HEK293T (cell line): ENCODE data around the gene TMEM186.
"Not testable (repeated sequence)": the region's sequence is repeated elsewhere in the genome, so short reads cannot be mapped to it uniquely, and the experiment has no call there.

ENCODE experiments used
- CTCF ChIA-PET: fragments of 350-600 bp; formaldehyde crosslinking; extraction: SDS; loops from one replicate; lab custom pipeline; 2021; ENCODE audit warnings: antibody characterized with exemption, inconsistent platforms; lab: Yijun Ruan, JAX
- POLR2A ChIA-PET: fragments of 350-600 bp; formaldehyde crosslinking; extraction: SDS; loops from one replicate; lab custom pipeline; 2020; ENCODE audit warnings: antibody characterized with exemption, inconsistent platforms; lab: Yijun Ruan, JAX
- DNase-seq: peaks from one replicate; pipeline ENCODE4 v3.0.0; 2012; ENCODE audit warnings: mixed read lengths; ENCODE audit errors: extremely low spot score
- ARNT ChIP-seq: fragments of 450-650 bp; IDR thresholded peaks from 2 replicates; pipeline ENCODE4 v1.6.1; 2017; ENCODE audit warnings: mild to moderate bottlenecking
- BHLHE40 ChIP-seq: fragments of 450-650 bp; IDR thresholded peaks from 2 replicates; pipeline ENCODE4 v1.6.1; 2016; ENCODE audit warnings: mild to moderate bottlenecking, moderate library complexity, borderline replicate concordance
- CTBP1 ChIP-seq: fragments of 450-650 bp; IDR thresholded peaks from 2 replicates; pipeline ENCODE4 v1.6.1; 2016; ENCODE audit warnings: borderline replicate concordance
- ELF4 ChIP-seq: fragments of 450-650 bp; IDR thresholded peaks from 2 replicates; pipeline ENCODE4 v1.6.1; 2017; ENCODE audit warnings: antibody characterized with exemption
- FOXA1 ChIP-seq: fragments of 450-650 bp; IDR thresholded peaks from 2 replicates; pipeline ENCODE4 v1.6.1; 2016; ENCODE audit warnings: mild to moderate bottlenecking
- FOXK2 ChIP-seq: fragments of 450-650 bp; IDR thresholded peaks from 2 replicates; pipeline ENCODE4 v1.6.1; 2016; ENCODE audit warnings: mild to moderate bottlenecking
- FOXM1 ChIP-seq: fragments of 450-650 bp; IDR thresholded peaks from 2 replicates; pipeline ENCODE4 v1.6.1; 2017; ENCODE audit warnings: mild to moderate bottlenecking, borderline replicate concordance
- HDGF ChIP-seq: fragments of 450-650 bp; IDR thresholded peaks from 2 replicates; pipeline ENCODE4 v1.6.1; 2017; ENCODE audit warnings: antibody characterized with exemption, borderline replicate concordance
- L3MBTL2 ChIP-seq: fragments of 450-650 bp; conservative IDR thresholded peaks from 2 replicates; pipeline ENCODE4 v1.6.1; 2016; ENCODE audit warnings: mild to moderate bottlenecking
- LEF1 ChIP-seq: fragments of 450-650 bp; IDR thresholded peaks from 2 replicates; pipeline ENCODE4 v1.6.1; 2017; ENCODE audit warnings: mild to moderate bottlenecking, borderline replicate concordance
- NFRKB ChIP-seq: fragments of 450-650 bp; IDR thresholded peaks from 2 replicates; pipeline ENCODE4 v1.6.1; 2016; ENCODE audit warnings: mild to moderate bottlenecking, moderate library complexity
- SP1 ChIP-seq: fragments of 450-650 bp; IDR thresholded peaks from 2 replicates; pipeline ENCODE4 v1.6.1; 2017
- SUZ12 ChIP-seq: fragments of 450-650 bp; IDR thresholded peaks from 2 replicates; pipeline ENCODE4 v1.6.1; 2016; ENCODE audit warnings: mild to moderate bottlenecking
- TARDBP ChIP-seq: fragments of 450-650 bp; IDR thresholded peaks from 2 replicates; pipeline ENCODE4 v1.6.1; 2016
- ZNF384 ChIP-seq: fragments of 450-650 bp; IDR thresholded peaks from 2 replicates; pipeline ENCODE4 v1.6.1; 2016
- TF ChIP-seq, protein P1 (sequence below): fragments of 450-650 bp; IDR thresholded peaks from 2 replicates; pipeline ENCODE4 v1.6.1; 2016

The TMEM186 gene

DNA sequence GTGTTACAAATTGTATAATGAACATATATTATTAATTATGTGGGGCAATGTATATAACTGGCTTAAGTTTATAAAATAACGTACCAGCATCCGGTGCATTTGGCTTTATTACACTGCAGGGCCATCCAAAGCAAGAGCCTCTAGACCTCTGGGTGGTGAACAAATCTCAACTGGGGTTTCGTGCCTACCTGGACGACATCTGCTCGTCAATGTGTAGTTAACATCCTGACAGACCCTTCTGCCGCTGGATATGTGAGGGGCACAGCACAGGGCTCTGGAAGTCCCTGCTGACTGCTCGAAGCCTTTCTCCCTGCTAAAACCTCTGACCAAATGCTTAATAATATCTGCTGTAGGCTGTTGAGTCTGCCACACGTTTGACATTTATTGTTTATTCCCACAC, 2.3 kb downstream of the TMEM186 start:
- TF ChIP-seq CTBP1 (no peak), BHLHE40 (no peak)
- ChIA-PET POLR2A (no interaction called here), CTCF (no interaction called here)
- DNase-seq, result peak; percentile 36

DNA sequence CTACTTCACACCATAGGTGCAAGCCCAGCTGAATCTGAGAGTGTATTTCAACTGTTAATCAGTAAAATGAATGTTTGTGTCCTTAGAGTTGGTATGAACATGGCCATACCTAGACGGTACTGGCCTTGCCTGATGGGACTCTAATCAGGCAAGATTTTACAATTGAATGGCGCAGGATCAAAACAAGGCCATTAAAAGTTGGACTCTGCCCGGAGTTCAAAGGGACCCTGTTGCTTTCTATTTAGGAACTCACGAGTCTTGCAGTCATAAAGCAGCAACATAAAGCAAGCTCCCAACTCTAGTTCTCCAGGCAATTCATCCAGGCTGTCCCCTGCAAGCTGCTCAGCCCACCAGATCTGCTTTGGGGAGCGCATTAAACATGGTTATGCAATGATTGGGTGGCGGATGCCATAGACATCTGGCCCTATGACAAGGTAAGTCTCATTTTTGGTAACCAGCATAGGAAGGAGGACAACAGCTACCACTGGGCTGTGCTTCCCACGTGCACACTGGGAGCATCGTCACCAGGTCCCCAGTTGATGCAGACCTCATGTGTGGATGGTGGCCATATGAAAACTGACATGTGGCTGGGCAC, 8.8 kb downstream of the TMEM186 start:
- DNase-seq, result no peak
- CTCF ChIA-PET, result no interaction called here
- TF ChIP-seq TARDBP (no peak), ARNT (no peak), FOXM1 (no peak), CTBP1 (no peak), ELF4 (no peak), FOXA1 (no peak), ZNF384 (no peak), FOXK2 (no peak), SP1 (no peak), HDGF (no peak)
- TF ChIP-seq, protein P1, sequence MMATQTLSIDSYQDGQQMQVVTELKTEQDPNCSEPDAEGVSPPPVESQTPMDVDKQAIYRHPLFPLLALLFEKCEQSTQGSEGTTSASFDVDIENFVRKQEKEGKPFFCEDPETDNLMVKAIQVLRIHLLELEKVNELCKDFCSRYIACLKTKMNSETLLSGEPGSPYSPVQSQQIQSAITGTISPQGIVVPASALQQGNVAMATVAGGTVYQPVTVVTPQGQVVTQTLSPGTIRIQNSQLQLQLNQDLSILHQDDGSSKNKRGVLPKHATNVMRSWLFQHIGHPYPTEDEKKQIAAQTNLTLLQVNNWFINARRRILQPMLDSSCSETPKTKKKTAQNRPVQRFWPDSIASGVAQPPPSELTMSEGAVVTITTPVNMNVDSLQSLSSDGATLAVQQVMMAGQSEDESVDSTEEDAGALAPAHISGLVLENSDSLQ, result no peak
- POLR2A ChIA-PET, result interaction anchor here (1.1 kb wide), 1 partner anchor 8 kb away, joined by 4 read pairs; the partner anchor contains the start of genes PMM2 and TMEM186

DNA sequence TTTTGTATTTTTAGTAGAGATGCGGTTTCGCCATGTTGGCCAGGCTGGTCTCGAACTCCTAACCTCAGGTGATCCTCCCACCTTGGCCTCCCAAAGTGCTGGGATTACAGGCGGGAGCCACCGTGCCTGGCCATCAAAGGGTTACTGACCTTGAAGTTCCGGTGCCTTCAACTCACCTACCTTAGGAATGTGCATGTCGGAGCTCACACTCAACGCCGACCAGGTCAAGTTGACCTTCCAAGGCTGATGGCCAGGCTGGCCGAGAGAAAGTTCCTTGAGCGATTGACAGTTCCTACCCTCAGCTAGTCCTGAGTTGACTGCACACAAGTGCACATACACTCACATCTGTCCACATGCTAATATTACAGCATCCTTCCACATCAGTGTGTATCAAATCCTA, 11.1 kb downstream of the TMEM186 start:
- DNase-seq, CTCF ChIA-PET, POLR2A ChIA-PET: not testable (repeated sequence)

DNA sequence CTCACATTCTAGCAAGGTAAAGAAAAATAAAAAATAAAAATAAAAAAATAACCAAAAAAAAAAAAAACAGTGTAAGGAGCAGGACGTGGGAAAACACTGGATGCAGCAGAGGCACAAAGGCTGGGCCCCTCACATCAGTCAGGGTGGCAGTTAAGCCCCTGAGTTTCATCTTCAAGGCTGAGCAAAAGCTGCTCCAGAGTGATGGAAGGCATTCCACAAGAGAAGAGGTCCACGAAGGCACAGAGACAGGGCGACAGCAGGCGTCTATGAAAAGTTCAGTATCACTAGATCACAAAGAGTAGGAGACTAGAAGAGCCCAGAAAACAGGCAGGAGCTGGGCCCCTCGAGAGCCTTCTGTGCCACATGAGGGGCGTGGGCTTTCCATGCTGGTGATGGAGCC, 12.0 kb downstream of the TMEM186 start:
- POLR2A ChIA-PET, result interaction anchor here (1.0 kb wide), 1 partner anchor 11 kb away, joined by 3 read pairs; no protein-coding TSS in a partner anchor
- TF ChIP-seq FOXM1, result no peak
- no peak for TF ChIP-seq HDGF
- TF ChIP-seq ARNT, result no peak
- no peak for TF ChIP-seq BHLHE40
- no peak for TF ChIP-seq SUZ12
- TF ChIP-seq NFRKB, result no peak
- no peak for TF ChIP-seq ELF4
- TF ChIP-seq LEF1, result no peak
- TF ChIP-seq, protein P1, result no peak
- TF ChIP-seq FOXK2, result no peak
- TF ChIP-seq CTBP1, result no peak
- TF ChIP-seq TARDBP, result no peak
- no peak for TF ChIP-seq FOXA1
- no peak for TF ChIP-seq L3MBTL2
- no peak for TF ChIP-seq ZNF384
- TF ChIP-seq SP1, result no peak
- DNase-seq, result no peak
- CTCF ChIA-PET, result no interaction called here

DNA sequence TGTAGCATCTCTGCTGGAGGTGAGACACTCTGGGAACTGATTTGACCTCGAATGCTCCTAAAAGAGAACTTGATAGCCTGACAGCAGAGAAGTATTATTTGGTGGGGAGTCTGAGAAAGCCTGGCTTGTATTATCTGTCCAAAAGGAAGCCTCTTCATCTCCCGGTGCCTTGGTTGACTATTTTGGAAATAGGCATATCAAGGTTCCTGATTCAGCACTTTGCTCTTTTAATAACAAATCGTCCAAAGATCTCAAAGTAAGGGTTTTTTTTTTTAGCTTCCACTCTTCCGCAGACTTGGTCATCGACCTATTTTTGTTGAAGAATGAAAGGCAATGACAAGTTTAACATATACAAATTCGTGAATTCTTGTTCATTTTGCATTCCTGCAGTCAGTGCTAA, 14.8 kb downstream of the TMEM186 start:
- CTCF ChIA-PET, result no interaction called here
- POLR2A ChIA-PET, result no interaction called here
- no peak for DNase-seq
- TF ChIP-seq, protein P1, result no peak
- TF ChIP-seq SUZ12 (no peak), L3MBTL2 (no peak), FOXK2 (no peak)

DNA sequence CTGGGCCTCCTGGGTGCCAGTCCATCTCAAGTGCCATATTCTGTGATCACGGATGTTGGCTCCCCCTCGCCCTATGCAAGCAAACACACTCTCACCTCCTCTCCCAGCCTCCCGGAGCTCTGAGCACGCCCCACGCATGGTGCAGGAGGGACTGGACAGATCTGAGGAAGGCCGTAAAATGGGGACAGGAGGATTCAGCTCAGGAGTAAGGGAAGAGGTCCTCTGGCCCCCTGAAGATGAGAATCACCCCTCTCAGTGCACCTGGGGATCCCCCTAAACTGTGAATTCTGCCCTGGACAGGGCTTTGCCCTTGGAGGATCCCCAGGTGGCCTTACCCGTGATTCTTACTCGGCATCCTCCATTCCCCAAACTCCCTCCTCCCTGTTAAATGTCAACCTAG, 15.6 kb downstream of the TMEM186 start:
- ChIA-PET CTCF (no interaction called here), POLR2A (no interaction called here)
- no peak for TF ChIP-seq FOXM1
- TF ChIP-seq SUZ12, result no peak
- no peak for TF ChIP-seq TARDBP
- DNase-seq, result no peak

DNA sequence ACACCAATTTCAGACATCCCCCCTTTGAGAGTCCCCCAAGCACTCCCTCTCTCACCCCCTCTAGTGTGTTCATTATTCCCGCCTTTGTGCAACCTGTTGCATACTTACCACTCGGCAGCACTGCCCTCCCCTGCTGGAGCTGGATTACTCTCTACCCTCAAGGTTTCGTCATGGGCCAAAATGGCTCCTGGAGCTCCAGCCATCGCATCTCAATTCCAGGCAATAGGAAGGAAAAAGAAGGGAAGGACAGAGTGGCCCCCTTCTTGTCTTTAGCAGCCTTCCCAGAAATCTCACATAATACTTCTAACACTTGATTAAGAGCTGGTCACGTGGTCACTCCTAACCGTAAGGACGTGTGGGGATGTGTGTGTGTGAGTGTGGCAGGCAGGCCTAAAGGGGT, 20.2 kb downstream of the TMEM186 start:
- TF ChIP-seq FOXM1 (no peak), NFRKB (no peak), L3MBTL2 (no peak), HDGF (no peak), FOXK2 (no peak), SUZ12 (no peak), SP1 (no peak), BHLHE40 (no peak), CTBP1 (no peak), ARNT (no peak), ELF4 (no peak), LEF1 (no peak)
- ChIA-PET CTCF (interaction anchor here (0.6 kb wide), 1 partner anchor 187 kb away, joined by 3 read pairs; no protein-coding TSS in a partner anchor), POLR2A (no interaction called here)
- no peak for DNase-seq
